ENCODE results near the gene PRMT5.
A peak's percentile ranks its signal among the peaks of the same experiment; 100 is the strongest.

The PRMT5 gene

GRCh38 chr14:22875748-22876319 lies 53.3 kb downstream of the PRMT5 start:
- no peak for DNase-seq (ENCODE audit: low read depth)

GRCh38 chr14:22875003-22875747 lies 54.0 kb downstream of the PRMT5 start:
- DNase-seq (ENCODE audit: low read depth) = no peak

GRCh38 chr14:22872833-22873520 lies 56.2 kb downstream of the PRMT5 start:
- no peak for DNase-seq (ENCODE audit: low read depth)

- DNase-seq (ENCODE audit: low read depth) = peak; percentile 62
Measured at GRCh38 chr14:22872033-22872832, 56.9 kb downstream of the PRMT5 start.

GRCh38 chr14:22871224-22872032 lies 57.7 kb downstream of the PRMT5 start, which contains the start of gene LRP10:
Gene LRP10, plus strand, starts transcription at chr14:22871740. Its CDS starts 564 bp downstream, at chr14:22872304.
- peak; percentile 85 for DNase-seq (ENCODE audit: low read depth)

- no peak for DNase-seq (ENCODE audit: low read depth)
Measured at GRCh38 chr14:22870811-22871223, 58.4 kb downstream of the PRMT5 start.
